Superior temporal gyrus (tissue), 1 donor: Measurements from ENCODE around the gene C17orf107.
A peak's percentile ranks its signal among the peaks of the same experiment; 100 is the strongest.
"Not testable (repeated sequence)": the region's sequence is repeated elsewhere in the genome, so short reads cannot be mapped to it uniquely, and the experiment has no call there.

Experiments used
- DNase-seq: peaks from one replicate; pipeline ENCODE4 v3.0.0-alpha.2; 2016; ENCODE audit errors: extremely low spot score

Gene C17orf107

GRCh38 chr17:4899341-4900230 is at the start of gene C17orf107:
C17orf107 (plus strand) TSS chr17:4899536; CDS start chr17:4899763, 227 bp downstream.
- peak; percentile 27 for DNase-seq

- no peak for DNase-seq
Measured at GRCh38 chr17:4850246-4850645, 49.1 kb upstream of the C17orf107 start.

DNA sequence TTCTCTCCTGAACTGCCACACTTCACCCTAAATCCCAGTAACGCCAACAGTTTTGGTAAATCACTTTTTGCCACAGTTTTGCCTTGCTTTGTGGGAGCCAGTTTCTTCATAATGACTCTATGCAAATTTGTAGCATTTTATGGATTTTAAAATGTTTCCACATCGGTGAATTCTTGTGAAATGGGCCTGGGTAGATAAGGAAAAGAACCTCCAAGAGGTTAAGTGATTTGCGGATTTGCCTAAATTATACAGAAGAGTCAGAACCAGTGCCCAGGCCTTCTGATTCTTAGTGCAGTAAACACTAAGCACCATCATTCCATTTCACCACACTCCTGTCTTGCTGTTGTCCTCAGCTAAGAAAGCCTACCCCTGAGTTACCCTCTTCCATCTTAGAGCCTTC is 48.3 kb upstream of the C17orf107 start:
- DNase-seq, result no peak

- DNase-seq, result peak; percentile 16
Measured at GRCh38 chr17:4852567-4853207, 46.6 kb upstream of the C17orf107 start.

DNA sequence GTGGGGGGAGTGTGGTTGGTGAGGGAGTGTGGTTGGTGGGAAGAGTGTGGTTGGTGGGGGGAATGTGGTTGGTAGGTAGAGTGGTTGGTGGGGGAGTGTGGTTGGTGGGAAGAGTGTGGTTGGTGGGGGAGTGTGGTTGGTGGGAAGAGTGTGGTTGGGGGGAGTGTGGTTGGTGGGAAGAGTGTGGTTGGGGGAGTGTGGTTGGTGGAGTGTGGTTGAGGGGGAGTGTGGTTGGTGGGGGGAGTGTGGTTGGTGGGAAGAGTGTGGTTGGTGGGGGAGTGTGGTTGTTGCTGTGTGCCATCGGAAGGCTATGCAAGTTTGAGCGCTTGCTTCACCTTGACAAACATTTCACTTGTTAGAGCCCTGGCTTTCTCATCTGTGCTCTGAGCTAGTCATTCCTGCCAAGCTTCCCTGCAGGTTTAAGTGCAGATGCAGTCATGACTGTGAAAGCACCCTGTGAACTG is 46.1 kb upstream of the C17orf107 start:
- no peak for DNase-seq

DNA sequence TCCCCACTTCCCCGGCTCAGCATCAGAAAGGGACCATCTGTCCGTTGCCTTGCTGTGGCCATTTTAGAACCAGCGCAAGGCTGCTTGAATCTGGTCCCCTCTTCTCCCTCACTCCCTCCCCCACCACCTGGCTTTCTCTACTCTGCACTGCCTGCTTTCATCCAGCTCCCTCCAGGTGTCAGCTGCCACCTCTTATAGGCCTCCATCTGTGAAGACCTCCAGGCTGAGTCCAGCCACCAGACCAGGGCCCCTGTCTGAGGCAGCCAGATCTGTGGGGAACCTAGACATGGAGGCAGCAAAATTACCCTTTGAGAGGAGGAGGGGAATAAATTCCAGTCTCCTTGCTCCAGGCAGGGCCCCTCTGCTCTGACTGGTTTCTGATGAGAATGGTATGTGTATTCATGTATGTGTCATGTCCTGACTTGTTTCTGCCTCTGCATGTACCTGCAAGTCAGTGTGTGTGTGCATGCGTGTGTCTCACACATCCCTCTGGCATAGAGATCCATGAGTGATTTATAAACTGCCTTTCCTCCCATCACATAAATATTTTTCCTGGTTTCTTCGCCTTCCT is 45.1 kb upstream of the C17orf107 start:
- no peak for DNase-seq

DNA sequence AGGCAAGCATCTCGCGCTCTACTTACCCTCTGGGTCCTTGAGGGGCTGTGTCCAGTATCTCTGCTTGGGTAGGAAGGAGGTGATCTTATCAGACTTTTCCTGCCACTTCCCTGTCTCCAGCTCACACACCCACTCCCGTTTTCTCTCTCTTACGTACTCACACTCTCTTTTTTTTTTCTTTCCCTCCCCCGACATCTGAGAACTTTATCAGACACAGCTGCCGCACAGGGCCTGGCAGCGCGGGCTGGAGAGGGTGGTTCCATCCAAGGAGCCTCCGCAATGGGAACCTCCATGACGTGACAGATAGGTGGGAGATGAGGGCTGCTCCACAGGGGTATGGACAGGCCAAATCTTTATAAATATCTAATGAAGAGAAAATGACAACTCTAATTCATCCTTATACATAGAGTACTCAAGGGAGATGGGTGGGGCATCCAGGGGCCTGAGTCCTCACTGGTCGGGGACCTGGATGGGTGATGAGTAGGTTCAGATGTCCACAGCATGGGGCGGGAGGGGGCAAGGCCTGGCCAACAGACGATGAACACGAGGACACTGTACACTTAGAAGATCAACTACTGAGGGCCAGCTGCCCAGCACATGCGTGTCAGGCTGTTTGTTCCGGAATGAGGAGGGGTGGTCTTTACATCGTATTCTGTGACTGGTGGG is 42.9 kb upstream of the C17orf107 start:
- DNase-seq, result peak; percentile 50

GRCh38 chr17:4856937-4857314 is 42.4 kb upstream of the C17orf107 start:
- peak; percentile 82 for DNase-seq

- not testable (repeated sequence) for DNase-seq
Measured at GRCh38 chr17:4857347-4857746, 42.0 kb upstream of the C17orf107 start.

- peak; percentile 90 for DNase-seq
Measured at GRCh38 chr17:4858068-4858881, 41.1 kb upstream of the C17orf107 start.

- peak; percentile 58 for DNase-seq
Measured at GRCh38 chr17:4858882-4859260, 40.5 kb upstream of the C17orf107 start.

DNA sequence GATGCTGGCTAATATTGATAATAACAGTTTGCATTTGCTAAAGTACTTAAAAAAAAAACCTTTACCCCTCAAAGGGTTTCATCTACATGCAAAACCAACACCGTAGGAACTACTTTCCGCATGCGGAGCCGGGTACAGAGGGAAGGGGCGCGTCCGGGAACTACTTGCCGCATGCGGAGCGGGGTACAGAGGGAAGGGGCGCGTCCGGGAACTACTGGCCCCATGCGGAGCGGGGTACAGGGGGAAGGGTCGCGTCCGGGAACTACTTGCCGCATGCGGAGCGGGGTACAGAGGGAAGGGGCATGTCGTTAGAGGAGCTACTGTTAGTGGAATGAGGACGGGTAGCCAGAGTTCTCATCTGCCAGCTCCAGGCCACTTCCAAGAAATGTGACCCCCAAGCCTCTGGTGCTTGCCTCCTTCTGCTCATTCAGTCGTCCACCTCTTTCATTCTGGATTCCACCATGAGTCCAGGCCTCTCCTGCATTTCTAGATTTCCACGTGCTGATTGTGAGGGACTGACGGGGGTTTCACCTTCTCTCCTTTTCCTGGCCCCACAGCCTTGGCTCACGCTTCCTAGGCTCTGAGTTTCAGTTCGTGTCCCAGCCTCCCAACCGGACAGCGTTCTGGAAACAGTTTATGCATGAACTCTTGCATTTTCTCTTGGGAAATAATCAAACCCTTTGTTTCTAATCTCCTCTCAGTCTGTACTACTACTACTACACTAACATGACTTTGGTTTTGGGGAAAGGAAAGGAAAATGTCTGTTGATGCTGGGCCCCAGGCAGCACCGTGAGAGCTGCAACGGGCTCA is 39.3 kb upstream of the C17orf107 start:
- DNase-seq, result peak; percentile 69

DNA sequence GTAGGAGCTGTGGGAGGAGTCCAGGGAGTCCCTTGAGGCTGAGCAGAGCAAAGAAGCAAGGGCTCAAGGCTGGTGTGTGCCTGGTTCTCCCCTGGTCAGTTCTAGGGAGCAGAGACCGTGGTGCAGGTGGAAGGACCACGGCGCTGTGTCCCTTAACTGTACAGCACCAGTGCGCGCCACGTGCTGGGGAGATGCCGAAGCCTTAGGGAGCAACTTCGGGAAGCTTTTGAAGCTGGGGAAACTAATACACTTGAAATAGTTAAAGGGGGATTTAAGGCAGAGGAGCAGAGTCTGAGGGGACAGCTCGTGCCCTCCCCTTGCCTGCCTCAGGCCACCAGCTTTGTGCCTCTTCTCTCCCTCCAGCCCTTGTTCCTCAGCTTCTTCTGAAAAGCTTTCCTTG is 38.7 kb upstream of the C17orf107 start:
- peak; percentile 10 for DNase-seq

DNA sequence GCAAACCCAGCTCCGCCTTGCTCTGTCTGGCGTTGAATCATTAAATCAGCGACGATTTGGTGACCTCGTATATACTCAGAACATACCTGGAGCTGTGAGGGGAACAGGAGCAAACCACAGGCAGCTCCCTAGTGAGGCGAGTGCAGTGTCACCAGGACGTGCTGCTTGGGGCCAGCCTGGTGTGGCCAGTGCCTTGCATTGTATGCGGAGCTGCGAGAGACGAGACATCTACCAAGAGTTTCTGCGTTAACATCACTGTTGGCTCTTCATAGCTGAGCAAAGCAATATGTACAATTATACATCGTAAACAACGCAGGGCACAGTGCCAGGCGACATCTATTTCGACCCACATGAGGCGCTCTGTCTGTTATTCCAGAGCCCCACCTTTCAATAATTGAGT is 38.3 kb upstream of the C17orf107 start:
- peak; percentile 34 for DNase-seq

DNA sequence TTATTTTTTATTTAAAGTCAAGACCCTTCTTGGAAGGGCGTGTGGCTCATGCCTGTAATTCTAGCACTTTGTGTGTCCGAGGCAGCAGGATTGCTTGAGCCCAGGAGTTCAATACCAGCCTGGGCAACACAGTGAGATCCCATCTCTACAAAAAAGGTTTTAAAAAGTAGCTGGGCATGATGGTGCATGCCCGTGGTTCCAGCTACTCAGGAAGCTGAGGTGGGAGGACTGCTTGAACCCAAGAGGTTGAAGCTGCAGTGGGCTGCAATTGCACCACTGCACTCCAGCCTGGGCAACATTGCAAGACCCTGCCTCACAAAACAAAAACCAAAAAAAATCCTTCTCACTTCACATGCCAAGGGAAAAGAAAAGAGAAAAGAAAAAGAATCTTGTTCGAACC is 36.6 kb upstream of the C17orf107 start:
- DNase-seq, result no peak

- no peak for DNase-seq
Measured at GRCh38 chr17:4863321-4863720, 36.0 kb upstream of the C17orf107 start.

DNA sequence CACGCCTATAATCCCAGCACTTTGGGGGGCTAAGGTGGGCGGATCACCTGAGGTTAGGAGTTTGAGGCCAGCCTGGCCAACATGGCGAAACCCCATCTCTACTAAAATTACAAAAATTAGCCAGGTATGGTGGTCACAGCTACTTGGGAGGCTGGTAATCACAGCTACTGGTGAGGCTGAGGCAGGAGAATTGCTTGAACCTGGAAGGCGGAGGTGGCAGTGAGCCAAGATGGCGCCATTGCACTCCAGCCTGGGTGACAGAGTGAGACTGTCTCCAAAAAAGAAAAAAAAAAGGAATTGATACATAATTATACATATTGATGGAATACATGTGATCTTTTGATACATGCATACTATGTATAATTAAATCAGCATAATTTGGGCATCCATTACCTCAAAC is 31.8 kb upstream of the C17orf107 start:
- not testable (repeated sequence) for DNase-seq

DNA sequence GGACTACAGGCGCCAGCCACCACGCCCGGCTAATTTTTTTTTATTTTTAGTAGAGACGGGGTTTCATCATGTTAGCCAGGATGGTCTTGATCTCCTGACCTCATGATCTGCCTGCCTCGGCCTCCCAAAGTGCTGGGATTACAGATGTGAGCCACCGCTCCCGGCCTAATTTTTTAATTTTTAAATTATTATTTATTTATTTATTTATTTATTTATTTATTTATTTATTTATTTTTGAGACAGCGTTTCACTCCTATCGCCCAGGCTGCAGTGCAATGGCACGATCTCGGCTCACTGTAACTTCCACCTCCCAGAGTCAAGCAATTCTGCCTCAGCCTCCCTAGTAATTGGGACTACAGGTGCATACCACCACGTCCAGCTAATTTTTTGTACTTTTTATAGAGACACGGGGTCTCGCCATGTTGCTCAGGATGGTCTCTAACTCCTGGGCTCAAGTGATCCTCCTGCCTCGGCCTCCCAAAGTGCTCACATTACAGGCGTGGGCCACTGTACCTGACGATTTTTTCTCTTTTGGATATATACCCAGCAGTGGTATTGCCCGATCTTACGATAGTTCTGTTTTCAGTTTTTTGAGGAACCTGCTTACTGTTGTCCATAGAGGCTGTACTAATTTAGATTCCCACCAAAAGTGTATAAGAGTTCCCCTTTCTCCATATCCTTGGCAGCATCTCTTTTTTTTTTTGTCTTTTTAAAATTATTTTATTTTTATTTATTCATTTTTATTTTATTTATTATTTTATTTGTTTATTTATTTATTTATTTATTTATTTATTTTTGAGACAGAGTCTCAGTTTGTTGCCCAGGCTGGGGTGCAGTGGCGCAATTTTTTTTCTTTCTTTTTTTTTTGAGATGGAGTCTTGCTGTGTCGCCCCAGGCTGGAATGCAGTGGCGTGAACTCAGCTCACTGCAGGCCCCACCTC is 30.0 kb upstream of the C17orf107 start:
- peak; percentile 16 for DNase-seq

- no peak for DNase-seq
Measured at GRCh38 chr17:4870855-4871254, 28.5 kb upstream of the C17orf107 start.
